ENCODE measurements around the gene SERINC5.

GRCh38 chr5:80269991-80270438 is 14.2 kb upstream of the SERINC5 start:
- no peak for TF ChIP-seq CTCF (IDR thresholded peaks at IDR 0.05; ENCODE audit: insufficient read depth, low read depth, low read length)
- TF ChIP-seq EZH2 (IDR thresholded peaks at IDR 0.05; ENCODE audit: insufficient read depth, low read length): no peak

All from astrocyte (in vitro differentiated cells and primary cell).